PFSK-1 (cell line): ENCODE data around the gene SLC27A4.

ENCODE experiments used
- FOXP2 ChIP-seq: optimal IDR thresholded peaks from 2 replicates; pipeline ENCODE3; 2011; ENCODE audit warnings: borderline replicate concordance, control low read depth, inconsistent platforms; ENCODE audit not compliant: insufficient read depth; ENCODE audit errors: extremely low read length, extremely low read depth
- POLR2AphosphoS5 ChIP-seq: IDR thresholded peaks from 2 replicates; pipeline ENCODE4 v1.6.1; 2012; ENCODE audit warnings: low read depth, mild to moderate bottlenecking, control low read depth, low read length, moderate library complexity
- REST ChIP-seq, 2 experiments: IDR thresholded peaks; 2 replicates each; pipeline versions ENCODE4 v1.6.1 to v1.8.0; 2011 to 2012; ENCODE audit warnings: low read depth in 2 of 2, low read length in 2 of 2, control low read depth in 1 of 2, inconsistent platforms in 1 of 2, mild to moderate bottlenecking in 1 of 2, moderate library complexity in 1 of 2; ENCODE audit not compliant: insufficient read depth in 1 of 2
- SIN3A ChIP-seq: IDR thresholded peaks from 2 replicates; pipeline ENCODE4 v1.6.1; 2012; ENCODE audit warnings: mild to moderate bottlenecking, low read length, moderate library complexity, borderline replicate concordance; ENCODE audit not compliant: insufficient read depth
- TAF1 ChIP-seq: IDR thresholded peaks from 2 replicates; pipeline ENCODE4 v1.6.1; 2012; ENCODE audit warnings: low read length, control low read depth, borderline replicate concordance; ENCODE audit not compliant: insufficient read depth

The SLC27A4 gene

DNA sequence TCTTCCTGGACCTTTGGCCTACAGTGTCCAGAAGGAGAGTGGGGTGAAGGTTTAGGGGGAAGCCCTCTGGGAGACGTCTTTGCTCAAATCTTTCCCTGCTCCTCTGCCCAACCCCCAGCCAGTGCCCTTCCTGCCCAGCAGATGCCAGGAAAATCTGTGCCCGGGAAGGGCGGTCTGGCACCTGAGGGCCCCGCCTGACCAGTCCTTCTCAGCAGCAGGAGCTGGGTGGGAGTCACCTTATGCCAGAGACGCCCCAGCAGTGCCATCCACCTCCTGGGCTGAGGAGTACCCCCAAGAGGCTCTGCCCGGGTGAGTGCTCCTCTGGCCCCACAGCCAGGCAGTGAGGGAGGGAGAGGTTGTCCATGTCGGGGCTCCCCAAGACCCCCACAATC, 65.4 kb downstream of the SLC27A4 start:
- TF ChIP-seq SIN3A, result no peak
- TF ChIP-seq POLR2AphosphoS5, result no peak
- TF ChIP-seq FOXP2, result no peak
- TF ChIP-seq TAF1, result no peak
- no peak for TF ChIP-seq REST (IDR thresholded peaks at IDR 0.05; ENCODE audit: insufficient read depth in 1 of 2, low read depth in 2 of 2, low read length in 2 of 2)

DNA sequence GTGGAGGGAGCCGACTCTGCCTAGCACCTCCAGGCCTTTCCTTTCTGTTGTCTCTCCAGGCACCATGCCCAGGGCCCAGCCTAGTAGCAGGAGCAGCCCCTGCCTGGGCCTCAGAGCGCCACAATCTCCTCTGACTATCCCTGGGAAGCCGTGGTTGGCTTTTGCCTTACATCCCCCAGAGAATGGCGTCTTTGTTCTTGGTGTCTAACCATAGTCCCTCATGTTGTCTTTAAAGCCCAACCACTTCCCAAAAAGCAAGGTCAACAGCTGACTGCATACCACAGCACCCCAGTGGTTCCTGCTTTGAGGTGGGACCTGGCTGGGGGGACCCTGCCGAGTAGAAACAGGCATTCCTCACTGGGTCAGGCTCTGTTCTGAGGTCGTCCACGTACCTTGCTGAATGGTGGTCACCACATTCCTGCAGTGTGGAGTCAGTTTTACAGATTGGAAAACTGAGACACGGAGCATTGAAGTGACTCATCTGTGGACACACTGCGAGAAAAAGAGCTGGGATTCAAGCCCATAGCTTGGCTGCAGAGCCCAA, 66.6 kb downstream of the SLC27A4 start:
- TF ChIP-seq TAF1, result no peak
- no peak for TF ChIP-seq REST (IDR thresholded peaks at IDR 0.05; ENCODE audit: insufficient read depth in 1 of 2, low read depth in 2 of 2, low read length in 2 of 2)

DNA sequence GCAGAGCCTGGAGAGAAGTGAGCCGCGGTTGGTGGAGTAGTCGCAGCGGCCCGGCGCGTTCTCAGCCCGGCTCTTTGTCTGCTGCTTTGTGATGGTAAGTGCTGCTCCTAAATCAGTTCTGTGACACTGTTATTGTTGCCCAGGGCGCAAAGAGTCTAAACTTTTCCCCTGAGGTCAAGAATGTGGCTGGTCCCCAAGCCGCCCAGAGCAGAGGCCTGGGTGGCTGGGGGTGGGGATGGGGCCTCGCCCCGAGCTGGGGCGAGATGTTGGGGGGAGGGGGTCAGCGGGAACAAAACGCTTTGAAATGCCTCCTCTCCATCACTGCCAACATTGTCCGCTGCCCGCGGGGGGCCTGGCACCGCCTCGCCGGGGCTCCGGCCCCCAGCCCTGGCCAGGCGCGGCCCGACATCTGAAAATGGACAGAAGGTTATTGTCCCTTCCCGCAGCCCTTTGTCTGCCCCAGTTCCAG, 68.7 kb downstream of the SLC27A4 start:
- no peak for TF ChIP-seq FOXP2
- TF ChIP-seq SIN3A, result no peak
- TF ChIP-seq POLR2AphosphoS5, result no peak

DNA sequence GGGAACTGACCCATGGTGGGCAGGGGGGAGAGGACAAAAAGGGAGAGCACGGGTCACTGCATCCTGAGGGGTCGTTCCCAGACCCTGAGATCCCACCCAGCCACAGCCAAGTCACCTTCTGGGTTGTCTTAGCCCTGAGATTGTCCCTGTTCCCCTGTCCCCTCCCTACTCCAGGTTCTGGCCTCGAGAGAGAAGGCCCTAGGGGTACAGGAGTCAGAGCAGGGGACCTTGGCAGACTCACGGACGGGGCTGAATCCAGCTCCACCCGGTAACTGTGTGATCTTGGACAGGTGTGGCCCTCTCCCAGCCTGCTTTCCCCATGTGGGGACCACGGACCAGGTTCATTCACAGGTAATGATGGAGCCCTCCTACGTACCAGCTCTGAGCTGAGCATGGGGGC, 69.1 kb downstream of the SLC27A4 start:
- TF ChIP-seq POLR2AphosphoS5, result no peak
- no peak for TF ChIP-seq TAF1
- TF ChIP-seq SIN3A, result no peak
- no peak for TF ChIP-seq REST (IDR thresholded peaks at IDR 0.05; ENCODE audit: insufficient read depth in 1 of 2, low read depth in 2 of 2, low read length in 2 of 2)
- no peak for TF ChIP-seq FOXP2

DNA sequence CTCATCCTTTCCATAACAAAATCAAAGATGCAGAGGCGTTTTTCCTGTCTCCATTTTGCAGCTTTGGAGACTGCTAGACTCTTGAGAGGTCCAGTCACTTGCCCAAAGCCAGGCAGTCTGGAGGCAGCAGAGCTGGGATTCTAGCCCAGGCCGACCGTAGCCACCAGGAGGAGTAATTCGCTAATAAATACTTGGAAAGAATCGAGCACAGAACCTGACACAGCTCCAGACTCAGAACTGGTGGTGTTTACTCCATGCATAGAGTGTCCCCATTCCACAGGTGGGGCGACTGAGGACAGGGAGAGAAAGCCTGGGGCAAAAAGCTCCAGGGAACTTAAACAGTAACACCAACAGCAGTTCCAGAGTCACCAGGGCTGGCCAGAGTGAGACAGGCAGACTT, 69.7 kb downstream of the SLC27A4 start:
- TF ChIP-seq SIN3A (no peak), POLR2AphosphoS5 (no peak), TAF1 (no peak), REST (IDR thresholded peaks at IDR 0.05; ENCODE audit: insufficient read depth in 1 of 2, low read depth in 2 of 2, low read length in 2 of 2) (no peak), FOXP2 (no peak)
